ENCODE measurements around the gene SPATA46. TPM values are rescaled to one million over a fixed set of nuclear protein-coding genes. Genes with fewer than 3 reads are reported as not detected.

Gene SPATA46
- total and polyA plus RNA-seq, 9 of the 15 experiments (the other 6 are each of a cell fraction or from before 2014, with no cell fraction given): 0.04 to 0.11 TPM; not detected in 7

GRCh38 chr1:162380061-162380846, 3.6 kb upstream of the SPATA46 start (continued):
- TF ChIP-seq EHMT2 (IDR thresholded peaks at IDR 0.05) (peak; percentile 63; the same call in 1 of the 2 replicates), SRF (CRISPR knock-in tag; IDR thresholded peaks at IDR 0.05) (no peak), GATA2 (CRISPR knock-in tag; IDR thresholded peaks at IDR 0.05) (peak; percentile 65), EP300 (IDR thresholded peaks at IDR 0.05; ENCODE audit: low read length) (peak; percentile 49; the same call in 1 of the 2 replicates), MYNN (IDR thresholded peaks at IDR 0.05) (no peak), MYNN (CRISPR knock-in tag; IDR thresholded peaks at IDR 0.05) (no peak), RCOR1 (IDR thresholded peaks at IDR 0.05; ENCODE audit: borderline replicate concordance in 1 of 2, low read depth in 2 of 2, low read length in 2 of 2) (peak in 1 of 2 experiments; percentile 89; a peak in 2 of 4 replicates), ZNF316 (IDR thresholded peaks at IDR 0.05) (peak; percentile 94), TEAD4 (IDR thresholded peaks at IDR 0.05; ENCODE audit: low read length) (0 out of 2 replicates have a peak, but pooled peaks have one; percentile 25), TEAD4 (CRISPR knock-in tag; IDR thresholded peaks at IDR 0.05; ENCODE audit: borderline replicate concordance) (no peak), MAFF (IDR thresholded peaks at IDR 0.05; ENCODE audit: low read length) (peak; percentile 76), NCOA1 (IDR thresholded peaks at IDR 0.05; ENCODE audit: low read depth) (no peak), ZSCAN29 (IDR thresholded peaks at IDR 0.05) (peak; percentile 93), SMARCE1 (IDR thresholded peaks at IDR 0.05) (peak; percentile 35; the same call in 1 of the 2 replicates), ZMIZ1 (IDR thresholded peaks at IDR 0.05; ENCODE audit: low read depth in 2 of 2, low read length in 2 of 2) (no peak), ARID1B (IDR thresholded peaks at IDR 0.05) (peak; percentile 61), NCOR1 (IDR thresholded peaks at IDR 0.05) (peak; percentile 75), TBL1XR1 (IDR thresholded peaks at IDR 0.05; ENCODE audit: low read length in 2 of 2) (peak in 1 of 2 experiments; percentile 56; a peak in 2 of 4 replicates), HDAC3 (IDR thresholded peaks at IDR 0.05; ENCODE audit: borderline replicate concordance, partially characterized antibody) (no peak), MAFG (tag; conservative IDR thresholded peaks at IDR 0.05) (peak; percentile 80), ZNF384 (IDR thresholded peaks at IDR 0.05; ENCODE audit: low read depth, low read length) (no peak), C11orf30 (IDR thresholded peaks at IDR 0.05; ENCODE audit: low read depth) (peak; percentile 88), SMARCA4 (IDR thresholded peaks at IDR 0.05) (peak; percentile 51; the same call in 1 of the 2 replicates)
- TF ChIP-seq, protein P1, sequence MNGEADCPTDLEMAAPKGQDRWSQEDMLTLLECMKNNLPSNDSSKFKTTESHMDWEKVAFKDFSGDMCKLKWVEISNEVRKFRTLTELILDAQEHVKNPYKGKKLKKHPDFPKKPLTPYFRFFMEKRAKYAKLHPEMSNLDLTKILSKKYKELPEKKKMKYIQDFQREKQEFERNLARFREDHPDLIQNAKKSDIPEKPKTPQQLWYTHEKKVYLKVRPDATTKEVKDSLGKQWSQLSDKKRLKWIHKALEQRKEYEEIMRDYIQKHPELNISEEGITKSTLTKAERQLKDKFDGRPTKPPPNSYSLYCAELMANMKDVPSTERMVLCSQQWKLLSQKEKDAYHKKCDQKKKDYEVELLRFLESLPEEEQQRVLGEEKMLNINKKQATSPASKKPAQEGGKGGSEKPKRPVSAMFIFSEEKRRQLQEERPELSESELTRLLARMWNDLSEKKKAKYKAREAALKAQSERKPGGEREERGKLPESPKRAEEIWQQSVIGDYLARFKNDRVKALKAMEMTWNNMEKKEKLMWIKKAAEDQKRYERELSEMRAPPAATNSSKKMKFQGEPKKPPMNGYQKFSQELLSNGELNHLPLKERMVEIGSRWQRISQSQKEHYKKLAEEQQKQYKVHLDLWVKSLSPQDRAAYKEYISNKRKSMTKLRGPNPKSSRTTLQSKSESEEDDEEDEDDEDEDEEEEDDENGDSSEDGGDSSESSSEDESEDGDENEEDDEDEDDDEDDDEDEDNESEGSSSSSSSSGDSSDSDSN (IDR thresholded peaks at IDR 0.05; ENCODE audit: borderline replicate concordance in 1 of 2, low read depth in 2 of 2, low read length in 2 of 2): peak in 1 of 2 experiments; percentile 52; a peak in 1 of 4 replicates
